Smooth muscle cell (in vitro differentiated cells): Measurements from ENCODE around the gene PSMD1. TPM values are rescaled to one million over a fixed set of nuclear protein-coding genes. Genes with fewer than 3 reads are reported as not detected.

Experiments
- DNase-seq: peaks from one replicate; lab custom pipeline; 2025; ENCODE audit not compliant: unreplicated experiment; lab: John Stamatoyannopoulos, UW
- H2AFZ ChIP-seq: fragments of 200-600 bp; sonication (generic); 2 replicates; pipeline ENCODE4 v1.6.0; 2016; ENCODE audit warnings: antibody characterized with exemption, low read depth, mild to moderate bottlenecking
- H3F3A ChIP-seq: fragments of 200-600 bp; sonication (generic); 2 replicates; pipeline ENCODE4 v1.6.0; 2017; ENCODE audit warnings: antibody characterized with exemption, low read depth
- H3K27ac ChIP-seq: fragments of 200-600 bp; sonication (generic); 2 replicates; pipeline ENCODE4 v1.5.1; 2016; ENCODE audit warnings: low read depth, mild to moderate bottlenecking
- H3K27me3 ChIP-seq: fragments of 200-600 bp; sonication (generic); 2 replicates; pipeline ENCODE4 v1.6.1; 2016; ENCODE audit warnings: low read depth, mild to moderate bottlenecking
- H3K36me3 ChIP-seq: fragments of 200-600 bp; sonication (generic); 2 replicates; pipeline ENCODE4 v1.5.1; 2016; ENCODE audit warnings: low read depth
- H3K4me1 ChIP-seq: fragments of 200-600 bp; sonication (generic); 2 replicates; pipeline ENCODE4 v1.5.1; 2016; ENCODE audit warnings: low read depth
- H3K4me2 ChIP-seq: fragments of 200-600 bp; sonication (generic); 2 replicates; pipeline ENCODE4 v1.6.0; 2016; ENCODE audit warnings: mild to moderate bottlenecking
- H3K4me3 ChIP-seq: fragments of 200-600 bp; sonication (generic); 2 replicates; pipeline ENCODE4 v1.5.1; 2016; ENCODE audit warnings: mild to moderate bottlenecking
- H3K79me2 ChIP-seq: fragments of 200-600 bp; sonication (generic); 2 replicates; pipeline ENCODE4 v1.6.0; 2016; ENCODE audit warnings: low read depth, mild to moderate bottlenecking
- H3K9ac ChIP-seq: fragments of 200-600 bp; sonication (generic); 2 replicates; pipeline ENCODE4 v1.6.0; 2016; ENCODE audit warnings: low read depth
- H3K9me3 ChIP-seq: fragments of 200-600 bp; sonication (generic); replicated peaks from 2 replicates; pipeline ENCODE4 v1.5.1; 2016; ENCODE audit warnings: low read depth
- H4K20me1 ChIP-seq: fragments of 200-600 bp; sonication (generic); 2 replicates; pipeline ENCODE4 v1.6.0; 2016; ENCODE audit warnings: low read depth
- WGBS: methylation state at CpG from one replicate; pipeline ENCODE4 v1.1.7; 2016; ENCODE audit warnings: low lambda C conversion rate; 5-methylcytosine and 5-hydroxymethylcytosine counted together
- polyA plus RNA-seq: library from polyadenylated mRNA; unstranded; fragments of >200 nt; fragmentation: Nextera tagmentation; extraction: Ambion mirVana; gene quantifications from 2 replicates; pipeline ENCODE4 v1.2.1, GENCODE V29; 2016
- total RNA-seq: library from RNA; depleted of rRNA; stranded (reverse); fragments of >200 nt; gene quantifications from 2 replicates; pipeline ENCODE4 v1.2.3, GENCODE V29; 2014
- TF ChIP-seq, protein P1 (sequence below): fragments of 200-600 bp; sonication (generic); IDR thresholded peaks from 2 replicates; pipeline ENCODE4 v1.5.1; 2017; ENCODE audit warnings: borderline replicate concordance, mild to moderate bottlenecking, antibody characterized with exemption; ENCODE audit not compliant: insufficient read depth, poor library complexity, severe bottlenecking

Gene PSMD1
- total and polyA plus RNA-seq, 2 experiments from 2014 or later, result 95.7 to 99.7 TPM

DNA sequence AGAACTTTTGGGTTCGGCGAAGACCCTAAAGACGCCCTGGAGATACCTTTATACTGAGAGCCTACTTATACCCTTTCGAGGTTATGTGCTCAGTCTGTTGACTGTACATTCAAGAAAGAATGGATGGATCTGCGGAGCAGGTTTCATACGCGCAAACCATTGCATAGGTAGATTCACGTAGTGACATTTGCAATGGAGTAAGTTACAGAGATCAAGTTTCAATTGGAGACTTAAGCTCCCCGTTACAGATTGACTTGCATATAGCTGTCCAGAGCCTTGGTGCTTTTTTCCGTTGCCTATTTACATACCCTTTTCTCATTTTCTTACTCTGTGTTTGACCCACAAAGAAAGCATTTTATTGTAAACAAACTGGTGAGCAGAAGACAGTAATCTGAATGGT, 923 bp downstream of the PSMD1 start:
- no peak for DNase-seq
- WGBS, result 8% methylated on average over 10 of the region's 10 CpGs
- peak overlapping the region; percentile 96 for H3K4me2 ChIP-seq
- H3K27ac ChIP-seq, result peak overlapping the region; percentile 98
- H3K4me3 ChIP-seq, result peak overlapping the region; percentile 86
- H3K79me2 ChIP-seq, result peaks cover 58% of the 10 kb centered on the region
- H3K36me3 ChIP-seq, result peaks cover 6% of the 10 kb centered on the region
- no peaks in the 10 kb centered on the region for H3F3A ChIP-seq
- TF ChIP-seq, protein P1, sequence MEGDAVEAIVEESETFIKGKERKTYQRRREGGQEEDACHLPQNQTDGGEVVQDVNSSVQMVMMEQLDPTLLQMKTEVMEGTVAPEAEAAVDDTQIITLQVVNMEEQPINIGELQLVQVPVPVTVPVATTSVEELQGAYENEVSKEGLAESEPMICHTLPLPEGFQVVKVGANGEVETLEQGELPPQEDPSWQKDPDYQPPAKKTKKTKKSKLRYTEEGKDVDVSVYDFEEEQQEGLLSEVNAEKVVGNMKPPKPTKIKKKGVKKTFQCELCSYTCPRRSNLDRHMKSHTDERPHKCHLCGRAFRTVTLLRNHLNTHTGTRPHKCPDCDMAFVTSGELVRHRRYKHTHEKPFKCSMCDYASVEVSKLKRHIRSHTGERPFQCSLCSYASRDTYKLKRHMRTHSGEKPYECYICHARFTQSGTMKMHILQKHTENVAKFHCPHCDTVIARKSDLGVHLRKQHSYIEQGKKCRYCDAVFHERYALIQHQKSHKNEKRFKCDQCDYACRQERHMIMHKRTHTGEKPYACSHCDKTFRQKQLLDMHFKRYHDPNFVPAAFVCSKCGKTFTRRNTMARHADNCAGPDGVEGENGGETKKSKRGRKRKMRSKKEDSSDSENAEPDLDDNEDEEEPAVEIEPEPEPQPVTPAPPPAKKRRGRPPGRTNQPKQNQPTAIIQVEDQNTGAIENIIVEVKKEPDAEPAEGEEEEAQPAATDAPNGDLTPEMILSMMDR, result no peak
- peaks cover 14% of the 10 kb centered on the region for H3K4me1 ChIP-seq
- peaks cover 50% of the 10 kb centered on the region for H4K20me1 ChIP-seq
- H3K9me3 ChIP-seq, result no peaks in the 10 kb centered on the region
- peak overlapping the region; percentile 99 for H3K9ac ChIP-seq
- H2AFZ ChIP-seq, result peak overlapping the region; percentile 75
- no peaks in the 10 kb centered on the region for H3K27me3 ChIP-seq

DNA sequence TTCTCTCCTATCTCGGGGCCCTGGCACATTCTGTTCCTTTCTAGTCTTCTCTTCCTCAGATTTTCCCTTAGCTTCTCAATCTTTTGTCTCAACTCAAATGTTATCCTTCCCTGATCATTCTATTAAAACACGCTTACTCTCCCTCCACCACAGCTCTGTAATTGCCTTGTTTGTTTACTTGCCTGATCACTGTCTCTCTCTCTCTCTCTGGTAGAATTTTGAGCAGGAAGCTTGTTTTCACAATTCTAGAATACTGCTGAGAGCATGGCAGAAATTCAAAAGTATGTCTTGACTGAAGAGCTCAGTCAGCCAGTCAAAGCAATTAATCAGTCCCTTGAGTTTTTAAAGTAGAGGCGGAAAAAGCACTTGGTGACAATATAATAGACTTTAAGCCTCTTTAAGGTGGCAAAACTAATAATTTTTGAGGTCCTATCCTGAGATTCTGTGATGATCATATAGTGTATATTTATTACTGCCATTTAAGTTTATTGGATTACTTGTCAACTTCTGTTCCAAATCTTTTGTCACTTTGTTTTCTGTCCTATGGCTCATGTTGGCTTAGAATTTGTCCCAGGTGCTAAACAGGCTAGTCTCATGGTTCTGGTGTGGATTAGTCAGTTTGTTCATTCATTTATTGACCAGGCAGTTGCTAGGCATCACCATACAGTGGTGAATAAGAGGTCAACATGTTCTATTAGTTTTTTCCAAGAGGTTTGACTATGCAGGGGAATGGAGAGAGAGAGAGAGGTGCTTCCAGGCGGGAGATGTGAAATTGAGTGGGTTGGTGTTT, 2.3 kb downstream of the PSMD1 start:
- H3K9me3 ChIP-seq, result no peaks in the 10 kb centered on the region

DNA sequence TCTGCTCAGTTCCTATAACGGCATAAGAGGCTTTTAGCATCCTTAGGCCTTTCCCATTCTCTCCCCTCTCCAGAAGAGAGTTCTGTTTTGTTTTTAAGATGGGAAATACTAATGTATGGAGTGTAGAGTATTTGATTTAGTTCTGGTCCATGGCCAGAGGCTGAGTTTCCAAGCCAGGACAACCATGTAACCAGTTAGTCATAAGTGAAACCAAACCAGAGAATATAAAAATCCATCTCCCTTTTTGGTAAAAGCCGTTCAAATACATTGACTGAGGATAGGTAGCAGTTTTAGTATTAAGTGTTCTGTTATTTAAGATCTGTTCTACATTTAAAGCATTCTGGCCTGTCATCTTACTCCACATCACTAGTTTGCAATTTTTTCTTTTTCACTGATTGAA, 3.1 kb downstream of the PSMD1 start:
- Histone ChIP-seq H3F3A (no peaks in the 10 kb centered on the region), H4K20me1 (peaks cover 62% of the 10 kb centered on the region), H3K4me1 (peaks cover 14% of the 10 kb centered on the region), H3K27me3 (no peaks in the 10 kb centered on the region), H3K4me2 (no peak overlapping the region), H2AFZ (no peak overlapping the region), H3K27ac (peak overlapping the region; percentile 11), H3K79me2 (peaks cover 63% of the 10 kb centered on the region), H3K4me3 (no peak overlapping the region), H3K9ac (peak overlapping the region; percentile 33), H3K36me3 (peaks cover 21% of the 10 kb centered on the region), H3K9me3 (no peaks in the 10 kb centered on the region)
- TF ChIP-seq, protein P1, result no peak
- 94% methylated on average over 2 of the region's 2 CpGs for WGBS
- no peak for DNase-seq

More for the DNA sequence above, 2.3 kb downstream of the PSMD1 start:
- Histone ChIP-seq H3F3A (no peaks in the 10 kb centered on the region), H3K4me2 (peak overlapping the region; percentile 96), H3K27me3 (no peaks in the 10 kb centered on the region), H3K36me3 (peaks cover 16% of the 10 kb centered on the region), H4K20me1 (peaks cover 54% of the 10 kb centered on the region), H3K27ac (peak overlapping the region; percentile 11), H3K9ac (peak overlapping the region; percentile 33), H3K4me3 (peak overlapping the region; percentile 86), H3K79me2 (peaks cover 59% of the 10 kb centered on the region), H3K4me1 (peaks cover 14% of the 10 kb centered on the region), H2AFZ (no peak overlapping the region)
- no peak for DNase-seq
- TF ChIP-seq, protein P1, result no peak
- WGBS, result 84% methylated on average over 4 of the region's 4 CpGs

DNA sequence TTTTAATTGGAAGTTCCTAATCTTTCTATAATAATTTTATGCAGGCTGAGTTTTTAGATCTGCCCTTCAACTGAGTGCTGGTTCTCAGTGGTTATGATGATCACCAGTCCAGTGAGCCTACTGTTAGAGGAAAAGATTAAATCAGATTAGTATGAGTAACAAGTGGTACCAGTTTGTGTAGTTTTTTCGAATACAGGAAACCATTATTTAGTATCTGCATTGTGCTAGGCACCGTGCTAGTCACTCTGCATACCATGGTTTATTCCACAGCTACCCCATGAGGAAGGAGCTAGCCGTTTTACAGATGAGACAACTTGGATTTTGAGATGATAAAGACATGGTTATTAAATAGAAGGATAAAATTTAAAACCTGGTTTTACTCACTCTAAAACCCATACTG, 6.1 kb downstream of the PSMD1 start:
- Histone ChIP-seq H3K4me3 (no peak overlapping the region), H3F3A (peaks cover 6% of the 10 kb centered on the region), H3K4me2 (no peak overlapping the region), H3K36me3 (peaks cover 39% of the 10 kb centered on the region), H3K27ac (no peak overlapping the region), H4K20me1 (peaks cover 70% of the 10 kb centered on the region), H3K4me1 (peaks cover 10% of the 10 kb centered on the region), H3K9me3 (no peaks in the 10 kb centered on the region), H3K79me2 (peaks cover 58% of the 10 kb centered on the region), H3K27me3 (no peaks in the 10 kb centered on the region), H3K9ac (no peak overlapping the region), H2AFZ (no peak overlapping the region)
- no peak for DNase-seq
- TF ChIP-seq, protein P1, result no peak
- 94% methylated on average over 3 of the region's 3 CpGs for WGBS
